Central memory CD4-positive, alpha-beta T cell (primary cell): ENCODE measurements around the gene TEF.
A peak's percentile ranks its signal among the peaks of the same experiment; 100 is the strongest.

Experiments used
- DNase-seq: peaks from one replicate; pipeline ENCODE4 v3.0.0; 2022
- total RNA-seq, 3 experiments: gene quantifications; one replicate each; lab custom pipeline; 2026; lab: John Stamatoyannopoulos, UW

Gene TEF
- 3.3 to 24.3 (median 6.0) reads per million in 3 experiments for total RNA-seq

- DNase-seq = peak; percentile 98
These were observed at the start of gene TEF for GRCh38 chr22:41381329-41382097. Gene TEF (plus strand): TSS chr22:41381942. CDS start chr22:41382045, 103 bp downstream.

- DNase-seq = no peak
These were observed 49.4 kb upstream of the TEF start for GRCh38 chr22:41332217-41332939.

- DNase-seq = no peak
These were observed 47.9 kb upstream of the TEF start for GRCh38 chr22:41333806-41334205.

GRCh38 chr22:41334215-41334614 lies 47.5 kb upstream of the TEF start:
- DNase-seq = no peak

GRCh38 chr22:41334951-41335635 lies 46.6 kb upstream of the TEF start:
- no peak for DNase-seq

- no peak for DNase-seq
These were observed 43.0 kb upstream of the TEF start for GRCh38 chr22:41338614-41339212.

GRCh38 chr22:41339823-41340222 lies 41.9 kb upstream of the TEF start:
- no peak for DNase-seq

GRCh38 chr22:41340357-41340756 lies 41.4 kb upstream of the TEF start:
- no peak for DNase-seq

- no peak for DNase-seq
These were observed 40.7 kb upstream of the TEF start for GRCh38 chr22:41341012-41341411.

GRCh38 chr22:41341990-41342389 lies 39.8 kb upstream of the TEF start:
- no peak for DNase-seq

GRCh38 chr22:41343300-41343699 lies 38.4 kb upstream of the TEF start:
- DNase-seq = no peak

- DNase-seq = no peak
These were observed 38.0 kb upstream of the TEF start for GRCh38 chr22:41343717-41344116.

- DNase-seq = no peak
These were observed 37.5 kb upstream of the TEF start for GRCh38 chr22:41344189-41344788.

- DNase-seq = no peak
These were observed 35.9 kb upstream of the TEF start for GRCh38 chr22:41345807-41346335.

GRCh38 chr22:41347066-41347859 lies 34.5 kb upstream of the TEF start:
- DNase-seq = no peak

GRCh38 chr22:41348964-41349484 lies 32.7 kb upstream of the TEF start:
- no peak for DNase-seq

GRCh38 chr22:41350087-41350486 lies 31.7 kb upstream of the TEF start:
- DNase-seq = no peak

GRCh38 chr22:41351011-41351410 lies 30.7 kb upstream of the TEF start:
- DNase-seq = no peak

- DNase-seq = no peak
These were observed 29.7 kb upstream of the TEF start for GRCh38 chr22:41352058-41352457.

- DNase-seq = no peak
These were observed 27.7 kb upstream of the TEF start for GRCh38 chr22:41353862-41354575.

GRCh38 chr22:41354979-41355378 lies 26.8 kb upstream of the TEF start:
- no peak for DNase-seq
